Esophagus squamous epithelium (tissue), 5 donors: Measurements from ENCODE around the gene BNC2. TPM values are rescaled to one million over a fixed set of nuclear protein-coding genes. Genes with fewer than 3 reads are reported as not detected.

Experiments
- DNase-seq: peaks from one replicate; lab custom pipeline; 2025; lab: John Stamatoyannopoulos, UW
- H3K27ac ChIP-seq, 4 donors: fragments of 200-600 bp; sonication (generic); one replicate each; pipeline ENCODE4 v1.5.1; 2016 to 2019; ENCODE audit warnings: mild to moderate bottlenecking in 1 of 4
- H3K27me3 ChIP-seq, 4 donors: fragments of 200-600 bp; sonication (generic); 1 replicate in 3 of 4; 2 replicates in 1 of 4; pipeline versions ENCODE4 v1.5.1 to v1.6.0; 2017 to 2021; ENCODE audit warnings: antibody characterized with exemption in 1 of 4
- H3K36me3 ChIP-seq, 3 donors: fragments of 200-600 bp; sonication (generic); one replicate each; pipeline ENCODE4 v1.5.1; 2016 to 2019
- H3K4me1 ChIP-seq, 3 donors: fragments of 200-600 bp; sonication (generic); one replicate each; pipeline ENCODE4 v1.5.1; 2017 to 2019
- H3K4me3 ChIP-seq, 4 donors: fragments of 200-600 bp; sonication (generic); 1 replicate in 3 of 4; 2 replicates in 1 of 4; pipeline ENCODE4 v1.5.1; 2016 to 2019; ENCODE audit warnings: mild to moderate bottlenecking in 2 of 4, moderate library complexity in 1 of 4
- H3K9me3 ChIP-seq, 3 donors: fragments of 200-600 bp; sonication (generic); one replicate each; pipeline ENCODE4 v1.5.1; 2016 to 2019
- CTCF ChIP-seq, 6 experiments: fragments of 450-650 bp in 4 of 6; fragments of 200-600 bp in 2 of 6; sonication (generic) in 2 of 6; IDR thresholded peaks; one replicate each; pipeline ENCODE4 v1.5.1; 2016 to 2019; ENCODE audit warnings: antibody characterized with exemption in 6 of 6, mild to moderate bottlenecking in 4 of 6, moderate library complexity in 4 of 6
- POLR2A ChIP-seq, 4 donors: fragments of 450-650 bp; IDR thresholded peaks; one replicate each; pipeline ENCODE4 v1.6.1; 2017; ENCODE audit warnings: antibody characterized with exemption in 4 of 4, mild to moderate bottlenecking in 4 of 4, moderate library complexity in 3 of 4
- WGBS, 2 donors: methylation state at CpG; one replicate each; pipeline ENCODE4 v1.1.5; 2018; 5-methylcytosine and 5-hydroxymethylcytosine counted together
- intact Hi-C: fragments of 100-400 bp; cut with DNase I; formaldehyde crosslinking; loops from one replicate; pipeline ENCODE4 v1.15.0; 2022
- total RNA-seq, 4 donors: library from RNA; depleted of rRNA; stranded (reverse); fragments of >200 nt; gene quantifications; one replicate each; pipeline ENCODE4 v1.1.0, GENCODE V29; 2016
- donor health status: DM: yes; HTN: yes; CAD: no.

BNC2 gene
- total RNA-seq, 4 donors from 2014 or later, result 3.6 to 41.8 (median 8.5) TPM

DNA sequence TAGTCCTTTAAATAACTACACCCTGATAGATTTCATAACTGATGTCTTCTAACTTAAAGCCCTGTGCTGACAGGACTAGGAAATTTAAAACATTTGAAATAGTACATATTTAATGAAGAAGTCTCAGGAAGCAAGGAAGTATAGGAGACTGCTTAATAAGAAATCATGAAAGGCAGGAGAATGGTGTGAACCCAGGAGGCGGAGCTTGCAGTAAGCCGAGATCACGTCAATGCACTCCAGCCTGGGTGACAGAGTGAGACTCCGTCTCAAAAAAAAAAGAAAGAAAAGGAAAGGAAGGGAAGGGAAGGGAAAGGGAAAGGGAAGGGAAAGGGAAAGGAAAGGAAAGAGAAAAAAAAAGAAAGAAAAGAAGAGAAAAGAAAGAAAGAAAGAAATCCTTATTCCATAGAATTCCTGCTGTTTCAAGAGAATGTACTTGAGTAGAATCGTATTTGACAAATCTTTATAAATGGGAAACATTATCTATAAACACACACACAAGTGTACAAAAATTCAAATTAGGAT is 74.1 kb downstream of the BNC2 start:
- H3K9me3 ChIP-seq, result no peaks in the 10 kb centered on the region
- TF ChIP-seq CTCF (IDR thresholded peaks at IDR 0.05) (no peak), POLR2A (IDR thresholded peaks at IDR 0.05) (no peak)
- no peak overlapping the region for H3K27ac ChIP-seq
- no peaks in the 10 kb centered on the region for H3K27me3 ChIP-seq
- H3K4me3 ChIP-seq, result no peak overlapping the region
- H3K36me3 ChIP-seq, result no peaks in the 10 kb centered on the region
- intact Hi-C loops, result no loop called here
- no peak for DNase-seq
- peaks cover 0 to 13% (median 0%) of the 10 kb centered on the region in 3 donors for H3K4me1 ChIP-seq
- 83 to 89% methylated on average over 5 of the region's 5 CpGs for WGBS, 2 donors

GRCh38 chr9:16794871-16795639 is 75.4 kb downstream of the BNC2 start:
- 57 to 63% methylated on average over 9 of the region's 9 CpGs for WGBS, 2 donors

DNA sequence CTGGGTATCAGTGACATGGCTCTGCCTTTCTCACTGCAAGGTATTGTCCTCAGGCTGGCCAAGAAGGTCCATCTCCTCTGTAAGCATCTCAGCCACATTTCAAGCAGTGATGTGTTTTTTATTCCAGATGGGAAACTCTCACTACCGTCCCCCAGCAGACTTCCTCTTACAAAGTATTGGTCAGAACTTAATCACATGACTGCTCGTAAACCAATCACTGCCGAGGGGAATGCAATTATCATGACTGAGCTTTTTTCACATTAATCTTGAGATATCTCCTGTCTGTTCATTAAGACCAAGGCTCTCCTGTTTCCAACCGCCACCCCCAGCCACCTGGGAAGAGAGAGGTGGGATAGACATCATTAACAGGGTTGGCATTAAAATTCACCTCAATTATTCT is 76.4 kb downstream of the BNC2 start:
- DNase-seq, result no peak
- no peak for TF ChIP-seq CTCF (IDR thresholded peaks at IDR 0.05)
- no peak for TF ChIP-seq POLR2A (IDR thresholded peaks at IDR 0.05)
- intact Hi-C loops, result no loop called here
- no peaks in the 10 kb centered on the region for H3K27me3 ChIP-seq
- no peak overlapping the region for H3K4me3 ChIP-seq
- no peak overlapping the region for H3K27ac ChIP-seq
- H3K4me1 ChIP-seq, result peaks cover 0 to 13% (median 0%) of the 10 kb centered on the region in 3 donors
- no peaks in the 10 kb centered on the region for H3K9me3 ChIP-seq
- 88 to 95% methylated on average over 3 to 4 of the region's 4 CpGs for WGBS, 2 donors
- no peaks in the 10 kb centered on the region for H3K36me3 ChIP-seq

More at GRCh38 chr9:16794871-16795639, 75.4 kb downstream of the BNC2 start:
- H3K4me1 ChIP-seq, result peaks cover 0 to 13% (median 0%) of the 10 kb centered on the region in 3 donors
- peak overlapping the region in 3 of 4 donors; percentile 3 to 59 (median 25) for H3K27ac ChIP-seq
- no peaks in the 10 kb centered on the region for H3K9me3 ChIP-seq
- TF ChIP-seq CTCF (IDR thresholded peaks at IDR 0.05), result no peak
- no peak for TF ChIP-seq POLR2A (IDR thresholded peaks at IDR 0.05)
- intact Hi-C loops, result no loop called here
- no peak for DNase-seq
- no peak overlapping the region for H3K4me3 ChIP-seq
- H3K36me3 ChIP-seq, result no peaks in the 10 kb centered on the region
- H3K27me3 ChIP-seq, result no peaks in the 10 kb centered on the region

GRCh38 chr9:16787724-16788123 is 82.7 kb downstream of the BNC2 start:
- peaks cover 0 to 4% (median 0%) of the 10 kb centered on the region in 3 donors for H3K4me1 ChIP-seq
- no peak for TF ChIP-seq POLR2A (IDR thresholded peaks at IDR 0.05)
- no peak for TF ChIP-seq CTCF (IDR thresholded peaks at IDR 0.05)
- DNase-seq, result no peak
- no peaks in the 10 kb centered on the region for H3K9me3 ChIP-seq
- no peak overlapping the region for H3K4me3 ChIP-seq
- H3K36me3 ChIP-seq, result no peaks in the 10 kb centered on the region
- H3K27ac ChIP-seq, result no peak overlapping the region
- 56 to 70% methylated on average over 5 to 6 of the region's 6 CpGs for WGBS, 2 donors
- no peaks in the 10 kb centered on the region for H3K27me3 ChIP-seq
- intact Hi-C loops, result no loop called here

DNA sequence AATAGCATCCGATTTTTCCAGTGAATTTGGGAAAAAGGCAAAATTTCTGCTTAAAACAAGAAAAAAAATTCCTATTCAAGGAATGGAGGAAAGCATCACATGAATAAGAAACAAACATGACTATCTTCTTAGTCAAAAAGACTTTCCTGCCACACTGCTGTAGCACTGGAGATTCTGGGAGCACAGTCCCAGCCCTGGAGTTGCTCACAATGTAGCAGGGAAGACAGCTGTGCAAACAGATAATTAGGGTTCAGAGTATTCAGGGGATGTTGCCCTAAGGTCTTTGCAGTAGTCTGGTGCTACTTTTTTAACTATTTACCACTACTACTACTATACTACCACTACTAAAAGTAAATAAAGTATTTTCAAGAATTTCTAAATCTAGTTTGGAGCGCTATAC is 86.5 kb downstream of the BNC2 start:
- no peaks in the 10 kb centered on the region for H3K36me3 ChIP-seq
- H3K27ac ChIP-seq, result no peak overlapping the region
- TF ChIP-seq POLR2A (IDR thresholded peaks at IDR 0.05), result no peak
- TF ChIP-seq CTCF (IDR thresholded peaks at IDR 0.05), result no peak
- no peaks in the 10 kb centered on the region for H3K9me3 ChIP-seq
- no peaks in the 10 kb centered on the region for H3K4me1 ChIP-seq
- no peak overlapping the region for H3K4me3 ChIP-seq
- no peaks in the 10 kb centered on the region for H3K27me3 ChIP-seq
- no peak for DNase-seq
- intact Hi-C loops, result no loop called here
- 90 to 94% methylated on average over 2 of the region's 2 CpGs for WGBS, 2 donors
